MM.1S (cell line): Measurements from ENCODE around the gene CDK2AP2.
A peak's percentile ranks its signal among the peaks of the same experiment; 100 is the strongest.

Source experiments
- DNase-seq: peaks from one replicate; pipeline ENCODE4 v3.0.0-alpha.2; 2015
- H2AFZ ChIP-seq: fragments of 300-600 bp; sonication (generic); 2 replicates; pipeline ENCODE4 v1.6.0; 2016; ENCODE audit warnings: antibody characterized with exemption, low read length
- H3F3A ChIP-seq: fragments of 300-600 bp; sonication (generic); 2 replicates; pipeline ENCODE4 v1.6.1; 2016; ENCODE audit warnings: mild to moderate bottlenecking, antibody characterized with exemption, low read length, moderate library complexity, mixed read lengths; ENCODE audit not compliant: insufficient read depth
- H3K27ac ChIP-seq: fragments of 300-600 bp; sonication (generic); 2 replicates; pipeline ENCODE4 v1.5.1; 2016; ENCODE audit warnings: mild to moderate bottlenecking, low read length
- H3K27me3 ChIP-seq: fragments of 300-600 bp; sonication (generic); replicated peaks from 2 replicates; pipeline ENCODE4 v1.6.0; 2016; ENCODE audit warnings: low read length; ENCODE audit not compliant: insufficient read depth
- H3K36me3 ChIP-seq: fragments of 300-600 bp; sonication (generic); replicated peaks from 2 replicates; pipeline ENCODE4 v1.6.1; 2016; ENCODE audit warnings: mild to moderate bottlenecking, low read length, mixed read lengths; ENCODE audit not compliant: insufficient read depth
- H3K4me1 ChIP-seq: fragments of 300-600 bp; sonication (generic); 2 replicates; pipeline ENCODE4 v1.6.1; 2016; ENCODE audit warnings: low read length, mixed read lengths
- H3K4me2 ChIP-seq: fragments of 300-600 bp; sonication (generic); 2 replicates; pipeline ENCODE4 v1.6.0; 2016; ENCODE audit warnings: low read depth, low read length
- H3K4me3 ChIP-seq: fragments of 300-600 bp; sonication (generic); 2 replicates; pipeline ENCODE4 v1.5.1; 2016; ENCODE audit warnings: low read length, mixed read lengths
- H3K79me2 ChIP-seq: fragments of 300-600 bp; sonication (generic); 2 replicates; pipeline ENCODE4 v1.6.1; 2016; ENCODE audit warnings: mixed run types, low read length, mixed read lengths
- H3K9ac ChIP-seq: fragments of 300-600 bp; sonication (generic); 2 replicates; pipeline ENCODE4 v1.6.1; 2016; ENCODE audit warnings: low read length, mixed read lengths
- H3K9me2 ChIP-seq: fragments of 300-600 bp; sonication (generic); replicated peaks from 2 replicates; pipeline ENCODE4 v1.6.1; 2016; ENCODE audit warnings: mild to moderate bottlenecking, low read length, mixed read lengths; ENCODE audit not compliant: insufficient read depth
- H3K9me3 ChIP-seq: fragments of 300-600 bp; sonication (generic); replicated peaks from 2 replicates; pipeline ENCODE4 v1.6.1; 2016; ENCODE audit warnings: mild to moderate bottlenecking, low read length, mixed read lengths; ENCODE audit not compliant: insufficient read depth
- H4K20me1 ChIP-seq: fragments of 300-600 bp; sonication (generic); 2 replicates; pipeline ENCODE4 v1.6.1; 2016; ENCODE audit warnings: mild to moderate bottlenecking, low read length, moderate library complexity, mixed read lengths; ENCODE audit not compliant: insufficient read depth
- EZH2 ChIP-seq: fragments of 300-600 bp; sonication (generic); optimal IDR thresholded peaks from 2 replicates; pipeline ENCODE3; 2017; ENCODE audit warnings: low read depth, mild to moderate bottlenecking, antibody characterized with exemption, low read length, mixed read lengths
- EZH2phosphoT487 ChIP-seq: fragments of 300-600 bp; sonication (generic); IDR thresholded peaks from 2 replicates; pipeline ENCODE4 v1.6.1; 2018; ENCODE audit warnings: antibody characterized with exemption, low read length
- TF ChIP-seq, protein P1 (sequence below): fragments of 300-600 bp; sonication (generic); IDR thresholded peaks from 2 replicates; pipeline ENCODE4 v1.5.1; 2016; ENCODE audit warnings: antibody characterized with exemption, low read length, mixed read lengths

Gene CDK2AP2

DNA sequence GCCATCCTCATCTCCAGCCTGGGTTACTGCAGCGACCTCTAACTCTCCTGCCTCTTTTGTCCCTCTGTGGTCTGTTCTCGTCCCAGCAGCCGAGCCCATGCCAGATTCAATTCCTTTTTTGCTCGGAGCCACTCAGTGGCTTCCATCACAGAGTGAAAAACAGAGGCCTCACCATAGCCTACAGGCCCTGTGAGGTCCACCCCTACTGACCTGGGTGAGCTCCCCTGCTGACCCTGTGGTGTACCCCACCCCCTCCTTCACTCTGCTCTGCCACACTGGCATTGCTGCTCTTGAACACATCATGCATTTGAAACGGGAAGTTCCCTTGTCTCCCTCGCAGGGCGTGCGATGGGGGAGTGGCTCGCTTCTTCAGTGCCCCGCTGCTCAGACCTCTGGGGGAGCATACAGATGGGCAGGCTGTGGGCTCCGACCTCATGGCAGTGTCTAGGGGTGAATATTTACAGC lies 23.1 kb downstream of the CDK2AP2 start:
- H3K4me1 ChIP-seq, result peaks cover 20% of the 10 kb centered on the region
- H3K79me2 ChIP-seq, result peaks cover 26% of the 10 kb centered on the region
- H3K9ac ChIP-seq, result no peak overlapping the region
- no peak overlapping the region for H2AFZ ChIP-seq
- no peak overlapping the region for H3K4me2 ChIP-seq
- H3F3A ChIP-seq, result no peaks in the 10 kb centered on the region
- no peaks in the 10 kb centered on the region for H3K9me2 ChIP-seq
- peaks cover 5% of the 10 kb centered on the region for H3K27me3 ChIP-seq
- H3K9me3 ChIP-seq, result no peaks in the 10 kb centered on the region
- TF ChIP-seq EZH2phosphoT487, result no peak
- no peak for TF ChIP-seq EZH2
- TF ChIP-seq, protein P1, sequence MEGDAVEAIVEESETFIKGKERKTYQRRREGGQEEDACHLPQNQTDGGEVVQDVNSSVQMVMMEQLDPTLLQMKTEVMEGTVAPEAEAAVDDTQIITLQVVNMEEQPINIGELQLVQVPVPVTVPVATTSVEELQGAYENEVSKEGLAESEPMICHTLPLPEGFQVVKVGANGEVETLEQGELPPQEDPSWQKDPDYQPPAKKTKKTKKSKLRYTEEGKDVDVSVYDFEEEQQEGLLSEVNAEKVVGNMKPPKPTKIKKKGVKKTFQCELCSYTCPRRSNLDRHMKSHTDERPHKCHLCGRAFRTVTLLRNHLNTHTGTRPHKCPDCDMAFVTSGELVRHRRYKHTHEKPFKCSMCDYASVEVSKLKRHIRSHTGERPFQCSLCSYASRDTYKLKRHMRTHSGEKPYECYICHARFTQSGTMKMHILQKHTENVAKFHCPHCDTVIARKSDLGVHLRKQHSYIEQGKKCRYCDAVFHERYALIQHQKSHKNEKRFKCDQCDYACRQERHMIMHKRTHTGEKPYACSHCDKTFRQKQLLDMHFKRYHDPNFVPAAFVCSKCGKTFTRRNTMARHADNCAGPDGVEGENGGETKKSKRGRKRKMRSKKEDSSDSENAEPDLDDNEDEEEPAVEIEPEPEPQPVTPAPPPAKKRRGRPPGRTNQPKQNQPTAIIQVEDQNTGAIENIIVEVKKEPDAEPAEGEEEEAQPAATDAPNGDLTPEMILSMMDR, result no peak
- H3K36me3 ChIP-seq, result no peaks in the 10 kb centered on the region
- no peak overlapping the region for H3K4me3 ChIP-seq
- DNase-seq, result no peak
- no peaks in the 10 kb centered on the region for H4K20me1 ChIP-seq
- no peak overlapping the region for H3K27ac ChIP-seq

DNA sequence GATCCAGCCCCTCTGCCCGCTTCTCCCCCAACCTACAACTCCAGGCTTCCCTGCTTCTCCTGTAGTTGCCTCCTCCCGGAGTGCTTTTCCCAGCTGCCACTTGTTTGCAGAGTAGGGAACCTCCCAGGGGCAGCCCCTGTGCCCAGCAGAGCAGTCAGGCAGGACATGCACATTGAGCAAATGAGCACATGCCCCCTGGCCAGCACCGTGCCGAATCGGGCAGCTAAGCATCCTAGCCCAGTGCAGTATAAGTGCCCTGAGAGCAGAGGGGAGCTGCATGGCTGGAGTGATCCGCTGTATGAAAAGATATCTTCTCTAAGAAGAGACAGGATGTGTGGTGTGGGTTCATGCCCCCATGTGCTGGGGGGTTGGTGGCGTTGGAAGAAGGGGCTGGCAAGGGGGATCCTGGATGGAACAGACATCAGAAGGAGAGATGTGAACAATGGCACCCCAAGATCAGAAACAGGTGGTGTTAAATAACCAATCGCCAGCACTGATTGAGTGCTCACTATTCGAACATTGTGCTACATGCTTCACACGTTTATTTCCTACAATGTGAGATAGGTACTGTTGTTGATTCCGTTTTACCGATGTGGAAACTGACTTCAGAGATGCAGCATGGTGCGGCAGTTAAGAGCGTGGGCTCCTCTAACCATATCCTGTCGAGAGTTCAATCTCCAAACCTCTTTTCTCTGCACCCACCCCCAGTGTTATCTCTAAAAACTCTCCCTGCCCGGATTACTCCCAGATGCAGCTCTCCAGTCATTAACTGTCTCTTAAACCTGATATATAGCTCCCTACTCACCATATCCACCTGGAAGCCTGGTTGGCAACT lies 23.9 kb downstream of the CDK2AP2 start:
- Histone ChIP-seq H3K9ac (no peak overlapping the region), H3K9me3 (no peaks in the 10 kb centered on the region), H3K9me2 (no peaks in the 10 kb centered on the region), H3K4me2 (peak overlapping the region; percentile 56; the same call in 1 of the 2 replicates), H3K4me1 (peaks cover 20% of the 10 kb centered on the region), H3K27me3 (peaks cover 13% of the 10 kb centered on the region), H3K79me2 (peaks cover 26% of the 10 kb centered on the region), H3K4me3 (no peak overlapping the region), H3K27ac (no peak overlapping the region), H4K20me1 (no peaks in the 10 kb centered on the region), H3K36me3 (no peaks in the 10 kb centered on the region), H3F3A (no peaks in the 10 kb centered on the region), H2AFZ (no peak overlapping the region)
- no peak for DNase-seq
- TF ChIP-seq, protein P1, result no peak
- TF ChIP-seq EZH2, result no peak
- TF ChIP-seq EZH2phosphoT487, result no peak

DNA sequence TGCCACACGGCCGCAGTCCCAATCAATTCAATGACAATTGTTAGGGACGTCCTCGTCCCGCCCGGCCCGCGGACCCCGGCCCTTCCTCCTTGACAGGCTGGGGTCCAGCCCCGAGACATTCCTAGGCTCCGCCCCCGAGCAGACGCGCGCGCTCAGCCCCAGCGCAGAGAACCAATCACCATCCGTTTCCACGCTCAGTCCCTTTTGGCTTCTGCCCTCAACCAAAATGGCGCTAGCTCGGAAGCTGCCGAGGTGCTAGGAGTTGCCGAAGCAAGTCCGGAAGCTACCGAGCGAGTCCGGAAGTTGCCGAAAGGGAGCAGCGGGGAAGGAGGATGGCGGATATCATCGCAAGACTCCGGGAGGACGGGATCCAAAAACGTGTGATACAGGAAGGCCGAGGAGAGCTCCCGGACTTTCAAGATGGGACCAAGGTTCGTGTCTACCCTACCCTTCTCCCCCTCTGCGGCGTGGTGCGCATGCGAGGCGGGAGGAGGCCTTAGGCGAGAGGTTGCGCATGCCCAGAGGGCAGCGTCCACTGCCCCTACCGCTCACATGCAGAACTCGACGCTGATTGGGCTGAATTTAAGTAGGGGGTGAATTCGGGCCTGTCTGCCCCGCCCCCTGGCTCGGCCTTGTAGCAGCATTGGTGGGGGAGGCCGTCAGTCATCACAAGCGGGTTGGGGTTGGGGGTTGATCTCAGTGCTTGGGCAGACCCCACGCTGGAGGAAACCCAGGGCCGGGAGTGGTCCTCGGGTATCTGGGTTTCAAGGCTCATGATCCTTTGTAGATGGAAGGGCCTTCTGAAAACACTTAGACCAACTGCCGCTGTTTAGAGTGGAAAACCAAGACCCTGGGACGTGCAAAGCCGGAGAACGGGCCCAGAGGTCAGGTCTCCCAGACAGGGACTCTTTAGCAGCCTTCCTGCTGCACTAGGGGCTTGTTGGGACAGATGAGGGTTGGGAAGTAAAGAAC lies 24.8 kb downstream of the CDK2AP2 start, which contains the start of gene AIP:
Gene AIP, plus strand, starts transcription at position 200 of the 972 bp plus-strand sequence. Its CDS starts 133 bp downstream, at position 333.
- peak within 1 kb of the TSS; percentile 90 for H2AFZ ChIP-seq
- TF ChIP-seq EZH2 (no peak), EZH2phosphoT487 (no peak)
- TF ChIP-seq, protein P1, result no peak
- H3K9ac ChIP-seq, result peak within 1 kb of the TSS; percentile 55
- no peaks in the 10 kb centered on the region for H4K20me1 ChIP-seq
- no peaks in the 10 kb centered on the region for H3K9me3 ChIP-seq
- no peaks in the 10 kb centered on the region for H3K9me2 ChIP-seq
- DNase-seq, result peak; percentile 99
- peak within 1 kb of the TSS; percentile 56 for H3K4me2 ChIP-seq
- peaks cover 26% of the 10 kb centered on the region for H3K79me2 ChIP-seq
- H3K36me3 ChIP-seq, result no peaks in the 10 kb centered on the region
- H3K27me3 ChIP-seq, result peaks cover 21% of the 10 kb centered on the region
- H3K4me1 ChIP-seq, result peaks cover 20% of the 10 kb centered on the region
- H3K27ac ChIP-seq, result peak within 1 kb of the TSS; percentile 38; the same call in 1 of the 2 replicates
- peak within 1 kb of the TSS; percentile 67 for H3K4me3 ChIP-seq
- H3F3A ChIP-seq, result no peaks in the 10 kb centered on the region
